ENCODE results near the gene LAMP5.

Gene LAMP5, protein sequence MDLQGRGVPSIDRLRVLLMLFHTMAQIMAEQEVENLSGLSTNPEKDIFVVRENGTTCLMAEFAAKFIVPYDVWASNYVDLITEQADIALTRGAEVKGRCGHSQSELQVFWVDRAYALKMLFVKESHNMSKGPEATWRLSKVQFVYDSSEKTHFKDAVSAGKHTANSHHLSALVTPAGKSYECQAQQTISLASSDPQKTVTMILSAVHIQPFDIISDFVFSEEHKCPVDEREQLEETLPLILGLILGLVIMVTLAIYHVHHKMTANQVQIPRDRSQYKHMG

DNA sequence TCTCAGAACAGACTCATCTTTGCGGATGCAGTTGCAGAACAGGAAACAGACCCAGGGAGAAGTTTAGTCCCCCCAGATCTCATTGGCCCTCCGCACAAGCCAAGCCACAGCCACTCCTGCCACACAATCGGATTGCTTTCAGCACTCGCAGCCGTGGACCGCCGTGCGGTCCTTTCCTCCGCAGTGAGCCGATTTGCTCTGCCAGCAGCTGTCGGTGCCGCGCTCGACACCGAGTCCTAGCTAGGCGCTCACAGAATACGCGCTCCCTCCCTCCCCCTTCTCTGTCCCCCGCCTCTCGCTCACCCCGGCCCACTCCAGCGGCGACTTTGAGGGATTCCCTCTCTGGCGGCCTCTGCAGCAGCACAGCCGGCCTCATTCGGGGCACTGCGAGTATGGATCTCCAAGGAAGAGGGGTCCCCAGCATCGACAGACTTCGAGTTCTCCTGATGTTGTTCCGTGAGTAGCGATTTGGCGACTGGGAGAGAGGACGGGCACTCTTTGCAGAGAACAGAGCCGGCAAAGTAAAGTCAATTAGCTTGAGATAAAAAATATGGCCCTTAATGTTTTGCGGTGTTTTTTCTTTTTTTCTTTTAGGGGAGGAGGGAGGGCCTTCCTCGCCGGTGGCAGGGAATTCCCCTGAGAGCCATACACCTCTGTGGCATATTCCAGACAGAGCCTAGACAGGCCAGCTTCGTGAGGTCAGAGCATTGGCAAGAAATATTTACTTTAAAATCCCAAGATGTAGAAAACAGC is at the start of gene LAMP5:
Gene LAMP5, plus strand, starts transcription at position 130 of the 753 bp plus-strand sequence. Its CDS starts 263 bp downstream, at position 393.
- no peak for DNase-seq (ENCODE audit: low spot score)
- FAIRE-seq = no peak

DNA sequence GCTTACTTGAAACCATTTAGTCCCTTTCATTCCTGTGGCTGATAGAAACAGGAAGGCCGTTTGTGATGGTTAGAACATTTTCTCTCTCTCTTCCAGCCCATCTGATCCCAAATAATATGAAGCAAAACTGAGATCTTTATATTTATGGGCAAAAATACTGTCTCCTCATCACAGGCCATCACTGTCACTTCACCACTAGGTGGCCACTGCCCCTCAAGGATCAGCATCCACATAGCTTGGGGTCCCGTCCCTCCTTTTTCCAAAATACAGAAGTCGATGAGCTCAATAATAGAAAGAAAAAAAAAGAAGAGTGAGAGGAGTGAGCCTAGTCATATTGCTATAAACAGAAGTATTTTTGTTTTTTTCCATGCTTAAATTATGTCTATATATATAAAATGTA is 46.4 kb upstream of the LAMP5 start:
- no peak for FAIRE-seq
- no peak for DNase-seq (ENCODE audit: low spot score)

DNA sequence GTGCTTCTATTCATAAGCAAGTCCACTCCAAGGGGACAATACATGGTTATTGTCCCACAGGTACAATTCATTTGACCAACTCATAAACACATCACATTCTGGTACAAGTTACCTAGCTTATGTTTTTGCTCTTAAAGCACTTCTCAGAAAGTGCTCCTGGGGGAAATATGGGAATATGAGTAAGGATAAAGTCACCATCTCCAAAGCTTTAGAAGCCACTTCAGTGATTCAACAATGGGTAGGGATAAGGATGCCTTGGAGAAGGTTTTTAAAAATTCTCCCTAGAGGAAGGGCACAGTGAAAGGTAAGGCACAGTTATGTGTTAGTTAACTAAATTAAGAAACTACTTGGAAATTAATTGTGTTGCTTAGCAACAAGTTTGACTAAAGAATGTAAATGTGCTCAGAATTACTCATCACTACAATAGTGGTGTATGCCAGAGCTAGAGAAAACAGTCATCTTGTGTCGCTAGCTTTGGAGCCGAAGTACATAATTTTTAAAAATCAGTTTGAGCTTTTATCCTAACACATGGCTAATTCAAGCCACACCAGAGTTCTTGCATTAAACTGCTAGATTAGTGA is 39.5 kb upstream of the LAMP5 start:
- DNase-seq (ENCODE audit: low spot score) = no peak

DNA sequence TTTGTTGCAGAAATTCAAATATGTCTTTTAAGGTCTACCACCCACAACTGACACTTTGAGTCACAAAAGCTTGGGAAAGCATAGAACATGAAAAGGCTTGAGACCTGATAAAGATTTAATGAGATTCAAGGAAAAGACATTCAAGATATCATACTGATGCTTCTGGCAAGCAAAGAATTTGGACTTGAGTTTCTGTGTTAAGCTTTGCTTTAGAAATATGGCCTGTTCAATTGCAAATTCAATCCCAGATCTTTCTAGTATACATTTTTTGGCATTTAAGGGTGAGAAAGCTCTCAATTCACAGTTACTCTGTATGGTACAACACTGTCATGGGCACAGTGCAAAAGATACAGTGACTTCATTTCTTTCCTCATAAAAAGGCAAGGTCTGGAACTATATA is 38.9 kb upstream of the LAMP5 start:
- DNase-seq (ENCODE audit: low spot score) = no peak
- no peak for FAIRE-seq

More for the DNA sequence above, 39.5 kb upstream of the LAMP5 start:
- FAIRE-seq = no peak

- DNase-seq (ENCODE audit: low spot score) = no peak
- no peak for FAIRE-seq
Measured at GRCh38 chr20:9476174-9476573, 38.2 kb upstream of the LAMP5 start.

DNA sequence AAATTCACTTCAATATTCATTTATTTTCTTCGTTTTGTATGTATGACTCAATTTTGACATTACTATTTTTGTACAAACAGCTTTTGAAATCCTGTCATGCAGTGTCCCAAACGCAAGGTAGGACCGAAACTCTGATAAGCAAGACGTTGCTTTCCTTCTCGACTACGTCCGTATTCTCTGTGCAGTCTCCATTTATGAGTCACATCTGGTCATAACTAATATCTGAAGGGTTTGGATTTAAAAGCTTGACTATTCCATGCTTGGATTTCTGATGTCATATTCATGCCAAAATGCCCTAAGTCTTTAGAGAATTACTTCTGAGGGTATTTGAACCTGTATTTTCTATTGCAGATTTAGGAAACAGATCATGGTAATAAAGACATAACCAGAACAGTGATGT is 37.8 kb upstream of the LAMP5 start:
- FAIRE-seq = no peak
- DNase-seq (ENCODE audit: low spot score) = no peak

DNA sequence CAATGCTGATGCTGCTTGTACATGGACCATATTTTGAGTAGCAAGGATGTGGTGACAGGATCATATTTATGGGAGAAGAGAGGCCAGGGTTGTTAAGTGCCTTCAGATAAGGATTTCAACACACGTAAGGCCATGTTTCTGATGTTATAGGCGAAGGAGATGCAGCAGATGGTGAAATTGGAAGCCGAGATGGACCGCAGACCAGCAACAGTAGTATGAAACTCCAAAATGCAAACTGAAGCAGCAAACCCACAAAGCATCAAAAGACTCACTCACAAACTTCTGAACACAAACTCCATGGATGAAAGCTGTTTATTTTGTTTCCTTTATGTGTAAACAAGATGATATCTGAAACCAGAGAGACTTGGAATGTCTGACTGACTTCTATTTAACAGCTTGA is 35.6 kb upstream of the LAMP5 start:
- no peak for DNase-seq (ENCODE audit: low spot score)

GRCh38 chr20:9480066-9480465 is 34.3 kb upstream of the LAMP5 start:
- no peak for FAIRE-seq

More for the DNA sequence above, 35.6 kb upstream of the LAMP5 start:
- FAIRE-seq = no peak

GRCh38 chr20:9482180-9482579 is 32.2 kb upstream of the LAMP5 start:
- no peak for FAIRE-seq
- no peak for DNase-seq (ENCODE audit: low spot score)

More at GRCh38 chr20:9480066-9480465, 34.3 kb upstream of the LAMP5 start:
- no peak for DNase-seq (ENCODE audit: low spot score)

DNA sequence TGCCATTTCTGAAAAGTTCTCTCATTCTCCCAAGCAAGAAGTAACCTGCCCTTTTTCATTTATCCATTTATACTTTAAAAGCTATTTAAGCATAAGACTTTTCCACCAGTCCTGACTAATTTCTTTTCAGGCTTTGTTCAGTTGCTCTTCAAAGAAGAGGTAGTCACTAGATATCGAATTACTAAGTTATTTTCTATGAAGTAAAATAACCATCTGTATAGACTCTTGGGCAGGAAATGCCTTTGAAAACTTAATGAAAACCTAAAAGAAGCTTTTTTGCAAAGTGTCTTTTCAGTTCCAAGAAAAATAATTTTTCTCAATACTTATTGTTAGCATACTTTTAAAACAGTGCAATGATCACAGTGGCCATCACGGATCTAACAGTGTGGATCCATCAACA is 31.3 kb upstream of the LAMP5 start:
- FAIRE-seq = no peak
- no peak for DNase-seq (ENCODE audit: low spot score)

- FAIRE-seq (no peak), DNase-seq (ENCODE audit: low spot score) (no peak)
Measured at GRCh38 chr20:9485614-9486340, 28.6 kb upstream of the LAMP5 start.

DNA sequence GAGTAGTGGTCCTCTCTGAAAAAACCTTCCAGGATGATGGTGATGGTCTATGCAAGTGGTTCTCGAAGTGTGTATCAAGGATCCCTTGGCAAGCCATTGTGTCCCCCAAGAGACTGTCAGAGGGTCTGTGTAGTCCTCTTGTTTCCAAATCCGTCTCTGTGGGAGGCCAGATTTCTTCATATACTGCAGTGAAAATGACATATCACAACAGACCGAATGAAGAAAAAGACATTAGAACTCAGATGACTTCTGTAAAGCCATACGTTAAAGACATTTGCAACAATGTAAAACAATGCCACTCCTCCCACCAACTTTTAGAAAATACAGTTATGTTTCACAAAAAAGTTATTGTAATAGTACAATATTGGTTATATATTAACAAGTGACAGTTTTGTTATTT is 27.2 kb upstream of the LAMP5 start:
- DNase-seq (ENCODE audit: low spot score) = no peak
- FAIRE-seq = no peak

DNA sequence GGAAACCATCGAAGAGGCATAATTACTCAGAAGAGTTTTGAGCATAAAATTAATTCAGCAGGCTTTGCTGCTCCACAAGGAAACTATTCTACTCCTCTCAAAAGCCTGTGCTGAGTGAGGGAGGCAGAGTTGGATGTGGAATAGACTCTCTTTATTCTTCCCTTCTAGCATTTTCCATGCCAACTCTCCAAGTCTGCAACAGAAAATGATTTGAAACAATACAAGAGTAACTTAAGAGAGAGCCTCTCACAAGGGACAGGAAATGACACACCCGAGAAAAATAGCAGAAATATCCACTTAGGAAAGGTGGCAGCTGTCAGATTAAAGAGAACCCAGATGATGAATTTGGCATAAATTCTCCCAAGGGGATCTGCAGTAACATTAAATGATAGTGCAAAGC is 26.3 kb upstream of the LAMP5 start:
- FAIRE-seq (no peak), DNase-seq (ENCODE audit: low spot score) (no peak)

DNA sequence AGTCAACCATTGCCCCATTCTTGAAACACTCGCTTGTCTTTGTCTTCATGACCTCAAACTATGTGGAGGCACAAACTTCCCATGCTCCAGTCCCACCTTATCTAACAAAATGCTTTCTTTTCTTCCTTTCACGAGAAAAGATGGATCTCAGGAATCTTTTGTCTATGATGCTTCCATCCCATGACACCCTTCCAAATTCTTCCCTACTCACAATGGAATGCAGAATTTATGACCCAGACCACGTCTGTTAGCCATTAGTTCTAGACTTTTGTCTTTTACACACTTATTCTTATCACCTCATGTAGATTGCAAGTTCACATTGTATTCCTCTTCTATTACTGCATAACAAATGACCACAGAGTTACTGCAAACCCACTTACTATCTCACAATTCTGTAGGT is 24.2 kb upstream of the LAMP5 start:
- no peak for FAIRE-seq
- DNase-seq (ENCODE audit: low spot score) = no peak

DNA sequence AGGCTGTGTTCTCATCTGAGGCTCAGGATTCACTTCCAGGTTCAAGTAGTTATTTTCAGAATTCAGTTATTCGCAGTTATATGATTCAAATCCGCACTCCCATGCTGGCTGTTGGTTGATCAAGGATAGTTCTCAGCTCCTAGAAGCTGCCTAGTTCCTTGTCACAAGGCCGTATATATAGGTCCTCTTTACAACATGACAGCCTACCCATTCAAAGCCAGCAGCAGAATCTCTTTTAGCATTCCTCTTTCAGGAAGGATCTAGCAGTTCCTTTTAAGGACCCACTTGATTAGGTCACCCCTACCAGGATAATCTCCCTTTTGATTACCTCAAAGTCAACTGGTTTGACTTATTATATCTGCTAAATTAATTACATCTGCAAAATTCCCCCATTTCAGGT is 23.8 kb upstream of the LAMP5 start:
- DNase-seq (ENCODE audit: low spot score) = no peak
- FAIRE-seq = no peak

DNA sequence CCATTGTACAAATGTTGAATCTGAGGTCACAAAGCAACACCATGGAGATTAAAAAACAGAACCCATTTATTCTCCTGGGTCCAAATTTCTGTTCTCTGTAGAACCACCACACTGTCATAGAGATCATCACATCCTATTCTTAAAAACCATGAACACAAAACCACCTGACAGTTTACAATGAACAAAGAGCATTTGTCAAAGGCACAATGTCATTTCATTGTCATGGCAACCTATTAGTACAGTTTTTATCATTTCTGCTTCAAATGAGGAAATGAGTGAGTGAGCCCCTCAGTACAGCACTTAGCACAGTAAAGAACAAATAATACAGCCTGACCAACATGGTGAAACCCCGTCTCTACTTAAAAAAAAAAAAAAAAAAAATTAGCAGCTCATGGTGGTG is 23.1 kb upstream of the LAMP5 start:
- no peak for FAIRE-seq
- no peak for DNase-seq (ENCODE audit: low spot score)

- no peak for DNase-seq (ENCODE audit: low spot score)
- FAIRE-seq = no peak
Measured at GRCh38 chr20:9492067-9492466, 22.3 kb upstream of the LAMP5 start.

GRCh38 chr20:9493803-9494202 is 20.6 kb upstream of the LAMP5 start:
- no peak for DNase-seq (ENCODE audit: low spot score)
- no peak for FAIRE-seq

GRCh38 chr20:9495701-9496100 is 18.7 kb upstream of the LAMP5 start:
- DNase-seq (ENCODE audit: low spot score) = no peak
- no peak for FAIRE-seq

DNA sequence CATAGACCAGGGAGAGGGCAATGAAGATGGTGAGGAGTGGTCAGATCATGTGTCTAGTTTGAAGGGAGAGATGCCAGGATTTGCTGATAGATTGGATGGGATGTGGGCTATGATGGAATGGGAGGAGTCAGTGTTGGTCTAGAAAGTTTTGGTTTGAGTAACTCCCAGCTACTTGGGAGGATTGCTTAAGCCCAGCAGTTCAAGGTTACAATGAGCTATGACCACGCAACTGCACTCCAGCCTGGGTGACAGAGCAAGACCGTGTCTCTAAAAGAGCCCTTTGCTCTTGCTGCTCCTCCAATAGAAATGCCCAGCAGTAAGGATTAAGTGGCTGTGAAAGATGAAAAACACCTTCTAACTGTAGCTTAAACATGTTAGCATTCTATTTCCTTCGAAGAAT is 18.2 kb upstream of the LAMP5 start:
- no peak for FAIRE-seq
- no peak for DNase-seq (ENCODE audit: low spot score)

- FAIRE-seq (no peak), DNase-seq (ENCODE audit: low spot score) (no peak)
Measured at GRCh38 chr20:9498322-9498721, 16.1 kb upstream of the LAMP5 start.

Data from urothelium cell line (cell line).